HG03064 (cell line): ENCODE results near the gene ARHGAP5.

Experiments used
- ATAC-seq: cut with Tn5 transposase; IDR thresholded peaks from one replicate; pipeline ENCODE4 v1.9.1; 2021; ENCODE audit warnings: low read depth; ENCODE audit not compliant: unreplicated experiment

Gene ARHGAP5

DNA sequence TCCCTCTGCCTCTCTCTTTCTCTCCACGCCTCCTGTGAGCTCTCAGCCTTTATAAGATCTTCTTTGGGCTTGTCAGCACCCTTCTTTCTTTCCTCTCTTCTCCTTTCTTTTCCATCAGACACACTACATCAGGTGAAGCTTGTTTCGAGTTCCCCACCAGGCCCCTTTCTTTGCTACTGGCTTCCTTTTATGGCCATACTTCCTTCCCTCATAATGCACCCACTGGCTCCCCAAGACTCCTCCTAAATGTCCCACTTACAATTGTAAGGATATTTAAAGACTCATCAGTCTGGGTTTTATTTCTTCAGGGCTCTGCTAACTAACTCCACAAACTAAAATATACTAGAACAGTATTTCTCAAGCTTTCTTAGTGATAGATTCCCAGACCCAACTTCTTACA, 129.4 kb downstream of the ARHGAP5 start:
- ATAC-seq, result no peak

DNA sequence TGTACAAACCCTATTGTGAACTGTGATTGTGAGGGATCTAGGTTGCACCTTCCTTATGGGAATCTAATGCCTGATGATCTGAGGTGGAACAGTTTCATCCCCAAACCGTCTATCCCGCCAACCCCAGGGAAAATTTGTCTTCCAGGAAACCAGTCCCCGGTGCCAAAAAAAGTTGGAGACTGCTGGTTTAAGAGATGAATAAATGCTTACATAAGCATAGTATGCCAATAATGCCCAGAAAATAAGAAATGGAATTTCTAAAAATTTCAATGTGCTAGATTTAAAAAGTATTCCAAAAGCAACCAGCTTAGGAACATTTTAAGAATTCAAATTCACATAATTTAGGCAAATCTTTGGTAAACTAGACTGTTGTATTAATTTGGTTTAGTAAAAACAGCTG, 131.4 kb downstream of the ARHGAP5 start:
- no peak for ATAC-seq
